Loucy (cell line): ENCODE data around the gene BEST3.

Source experiments
- EZH2phosphoT487 ChIP-seq: fragments of 200-600 bp; IDR thresholded peaks from 2 replicates; pipeline ENCODE4 v1.6.1; 2018; ENCODE audit warnings: antibody characterized with exemption, mild to moderate bottlenecking, moderate library complexity, borderline replicate concordance
- TF ChIP-seq, protein P1 (sequence below): fragments of 200-600 bp; sonication (generic); conservative IDR thresholded peaks from 2 replicates; pipeline ENCODE4 v1.5.1; 2014; ENCODE audit warnings: mild to moderate bottlenecking, antibody characterized with exemption, low read length

DNA sequence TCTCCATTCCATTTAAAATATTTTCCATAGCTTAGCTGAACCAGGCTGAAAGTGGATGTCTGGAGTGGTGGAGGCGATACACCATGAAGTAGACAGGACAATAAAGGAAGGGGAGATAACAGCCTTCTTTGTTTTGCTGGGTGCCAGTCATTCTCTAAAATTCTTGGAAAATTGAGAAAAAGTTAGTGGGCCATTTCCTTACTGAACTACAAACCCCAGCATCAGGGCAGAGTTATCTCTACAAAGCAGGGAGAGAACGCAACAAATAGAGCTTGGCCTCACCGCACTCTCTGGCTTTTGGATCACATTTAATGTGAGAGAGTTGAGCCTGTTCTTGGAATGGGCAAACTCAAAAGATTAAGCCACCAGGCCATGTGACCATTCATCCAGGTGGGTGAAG, 47.2 kb downstream of the BEST3 start:
- TF ChIP-seq, protein P1, sequence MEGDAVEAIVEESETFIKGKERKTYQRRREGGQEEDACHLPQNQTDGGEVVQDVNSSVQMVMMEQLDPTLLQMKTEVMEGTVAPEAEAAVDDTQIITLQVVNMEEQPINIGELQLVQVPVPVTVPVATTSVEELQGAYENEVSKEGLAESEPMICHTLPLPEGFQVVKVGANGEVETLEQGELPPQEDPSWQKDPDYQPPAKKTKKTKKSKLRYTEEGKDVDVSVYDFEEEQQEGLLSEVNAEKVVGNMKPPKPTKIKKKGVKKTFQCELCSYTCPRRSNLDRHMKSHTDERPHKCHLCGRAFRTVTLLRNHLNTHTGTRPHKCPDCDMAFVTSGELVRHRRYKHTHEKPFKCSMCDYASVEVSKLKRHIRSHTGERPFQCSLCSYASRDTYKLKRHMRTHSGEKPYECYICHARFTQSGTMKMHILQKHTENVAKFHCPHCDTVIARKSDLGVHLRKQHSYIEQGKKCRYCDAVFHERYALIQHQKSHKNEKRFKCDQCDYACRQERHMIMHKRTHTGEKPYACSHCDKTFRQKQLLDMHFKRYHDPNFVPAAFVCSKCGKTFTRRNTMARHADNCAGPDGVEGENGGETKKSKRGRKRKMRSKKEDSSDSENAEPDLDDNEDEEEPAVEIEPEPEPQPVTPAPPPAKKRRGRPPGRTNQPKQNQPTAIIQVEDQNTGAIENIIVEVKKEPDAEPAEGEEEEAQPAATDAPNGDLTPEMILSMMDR = no peak
- no peak for TF ChIP-seq EZH2phosphoT487
